NT2/D1 (cell line): ENCODE measurements around the gene DDX1.

Experiments
- DNase-seq: peaks from one replicate; pipeline ENCODE4 v3.0.0-alpha.2; 2011; ENCODE audit warnings: low read depth, low spot score
- H3K27me3 ChIP-seq: 2 replicates; pipeline ENCODE4 v1.6.0; 2011; ENCODE audit warnings: mild to moderate bottlenecking; ENCODE audit not compliant: insufficient read length, insufficient read depth
- H3K36me3 ChIP-seq: 2 replicates; pipeline ENCODE4 v1.6.1; 2011; ENCODE audit warnings: mild to moderate bottlenecking, low read length, mixed read lengths; ENCODE audit not compliant: insufficient read depth, insufficient read length
- H3K4me1 ChIP-seq: 2 replicates; pipeline ENCODE4 v1.5.1; 2011; ENCODE audit not compliant: insufficient read depth, insufficient read length
- H3K4me3 ChIP-seq: 2 replicates; pipeline ENCODE4 v1.5.1; 2011; ENCODE audit warnings: low read depth; ENCODE audit not compliant: insufficient read length
- H3K9ac ChIP-seq: 2 replicates; pipeline ENCODE4 v1.6.0; 2011; ENCODE audit warnings: low read depth; ENCODE audit not compliant: insufficient read length
- H3K9me3 ChIP-seq: 2 replicates; pipeline ENCODE4 v1.5.1; 2011; ENCODE audit warnings: mild to moderate bottlenecking, low read length; ENCODE audit not compliant: insufficient read depth
- SUZ12 ChIP-seq: IDR thresholded peaks from 2 replicates; pipeline ENCODE4 v1.6.1; 2011; ENCODE audit not compliant: insufficient read length, insufficient read depth; ENCODE audit errors: extremely low read depth
- YY1 ChIP-seq: IDR thresholded peaks from 2 replicates; pipeline ENCODE4 v1.6.1; 2011; ENCODE audit not compliant: insufficient read length, insufficient read depth
- ZNF274 ChIP-seq: IDR thresholded peaks from 2 replicates; pipeline ENCODE4 v1.6.1; 2011; ENCODE audit warnings: mild to moderate bottlenecking, low read depth, low read length

The DDX1 gene

GRCh38 chr2:15671842-15672815 lies 80.5 kb downstream of the DDX1 start:
- H3K36me3 ChIP-seq: no peaks in the 10 kb centered on the region
- H3K4me3 ChIP-seq: no peak overlapping the region
- H3K9me3 ChIP-seq: no peaks in the 10 kb centered on the region; the same call in 1 of the 2 replicates
- DNase-seq: no peak
- no peak overlapping the region for H3K9ac ChIP-seq
- peaks cover 3% of the 10 kb centered on the region for H3K4me1 ChIP-seq
- no peaks in the 10 kb centered on the region for H3K27me3 ChIP-seq
- TF ChIP-seq ZNF274 (no peak), YY1 (no peak), SUZ12 (no peak)

GRCh38 chr2:15672961-15673918 lies 81.6 kb downstream of the DDX1 start:
- H3K4me1 ChIP-seq: peaks cover 3% of the 10 kb centered on the region
- no peaks in the 10 kb centered on the region for H3K27me3 ChIP-seq
- no peak overlapping the region for H3K9ac ChIP-seq
- no peak overlapping the region for H3K4me3 ChIP-seq
- no peak for TF ChIP-seq YY1
- TF ChIP-seq SUZ12: no peak
- no peak for TF ChIP-seq ZNF274
- no peak for DNase-seq
- H3K9me3 ChIP-seq: no peaks in the 10 kb centered on the region; the same call in 1 of the 2 replicates
- H3K36me3 ChIP-seq: no peaks in the 10 kb centered on the region

GRCh38 chr2:15673919-15674636 lies 82.4 kb downstream of the DDX1 start:
- no peaks in the 10 kb centered on the region; the same call in 1 of the 2 replicates for H3K9me3 ChIP-seq
- H3K4me3 ChIP-seq: no peak overlapping the region
- no peaks in the 10 kb centered on the region for H3K4me1 ChIP-seq
- no peaks in the 10 kb centered on the region for H3K36me3 ChIP-seq
- TF ChIP-seq YY1 (no peak), ZNF274 (no peak), SUZ12 (no peak)
- no peaks in the 10 kb centered on the region for H3K27me3 ChIP-seq
- DNase-seq: no peak
- no peak overlapping the region for H3K9ac ChIP-seq

- no peak overlapping the region for H3K4me3 ChIP-seq
- H3K9ac ChIP-seq: no peak overlapping the region
- H3K9me3 ChIP-seq: no peaks in the 10 kb centered on the region; the same call in 1 of the 2 replicates
- no peaks in the 10 kb centered on the region for H3K4me1 ChIP-seq
- TF ChIP-seq ZNF274 (no peak), SUZ12 (no peak), YY1 (no peak)
- no peaks in the 10 kb centered on the region for H3K27me3 ChIP-seq
- H3K36me3 ChIP-seq: no peaks in the 10 kb centered on the region
- no peak for DNase-seq
Measured at GRCh38 chr2:15674637-15675455, 83.2 kb downstream of the DDX1 start.

GRCh38 chr2:15675456-15676195 lies 84.0 kb downstream of the DDX1 start:
- Histone ChIP-seq H3K36me3 (no peaks in the 10 kb centered on the region), H3K9ac (no peak overlapping the region), H3K4me1 (no peaks in the 10 kb centered on the region), H3K9me3 (no peaks in the 10 kb centered on the region; the same call in 1 of the 2 replicates), H3K27me3 (no peaks in the 10 kb centered on the region), H3K4me3 (no peak overlapping the region)
- TF ChIP-seq ZNF274 (no peak), YY1 (no peak), SUZ12 (no peak)
- no peak for DNase-seq
